HG02943 (cell line): ENCODE measurements around the gene ZCCHC3.
A peak's percentile ranks its signal among the peaks of the same experiment; 100 is the strongest.
"Not testable (repeated sequence)": the region's sequence is repeated elsewhere in the genome, so short reads cannot be mapped to it uniquely, and the experiment has no call there.

Experiments used
- ATAC-seq: cut with Tn5 transposase; IDR thresholded peaks from one replicate; pipeline ENCODE4 v1.9.1; 2021; ENCODE audit warnings: mild to moderate bottlenecking, low read depth, moderate library complexity; ENCODE audit not compliant: unreplicated experiment

ZCCHC3 gene

GRCh38 chr20:334578-334977, 37.2 kb downstream of the ZCCHC3 start:
- no peak for ATAC-seq

GRCh38 chr20:336040-336439, 38.7 kb downstream of the ZCCHC3 start:
- ATAC-seq: not testable (repeated sequence)

GRCh38 chr20:341682-342081, 44.3 kb downstream of the ZCCHC3 start:
- ATAC-seq: no peak

GRCh38 chr20:343107-343506, 45.7 kb downstream of the ZCCHC3 start:
- ATAC-seq: no peak

DNA sequence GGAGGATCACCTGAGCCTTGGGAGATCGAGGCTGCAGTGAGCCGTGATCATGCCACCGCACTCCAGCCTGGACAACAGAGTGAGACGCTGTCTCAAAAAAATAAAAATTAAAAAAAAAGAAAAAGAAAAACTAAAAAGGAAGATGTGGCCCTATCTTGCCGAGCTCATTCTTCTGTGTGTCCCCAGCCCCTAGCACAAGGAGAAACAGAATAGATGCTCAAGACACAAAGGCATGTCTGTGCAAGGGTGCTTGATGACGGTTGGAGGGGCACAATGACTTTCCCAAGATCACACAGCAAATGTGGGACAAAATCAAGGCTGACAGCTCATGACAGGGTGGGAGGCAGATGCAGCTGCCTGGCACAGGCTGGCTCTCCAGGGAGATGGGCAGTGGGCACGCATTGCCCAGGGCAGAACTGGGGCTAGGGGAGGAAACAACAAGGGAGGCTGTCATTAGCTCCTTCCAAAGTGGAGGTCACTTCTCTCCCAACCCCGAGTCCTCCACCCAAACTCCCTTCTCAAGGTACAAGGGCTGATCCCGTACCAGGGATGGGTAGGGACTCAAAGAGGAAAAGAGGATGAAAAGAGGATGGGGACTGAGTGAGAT, 48.8 kb downstream of the ZCCHC3 start:
- no peak for ATAC-seq

DNA sequence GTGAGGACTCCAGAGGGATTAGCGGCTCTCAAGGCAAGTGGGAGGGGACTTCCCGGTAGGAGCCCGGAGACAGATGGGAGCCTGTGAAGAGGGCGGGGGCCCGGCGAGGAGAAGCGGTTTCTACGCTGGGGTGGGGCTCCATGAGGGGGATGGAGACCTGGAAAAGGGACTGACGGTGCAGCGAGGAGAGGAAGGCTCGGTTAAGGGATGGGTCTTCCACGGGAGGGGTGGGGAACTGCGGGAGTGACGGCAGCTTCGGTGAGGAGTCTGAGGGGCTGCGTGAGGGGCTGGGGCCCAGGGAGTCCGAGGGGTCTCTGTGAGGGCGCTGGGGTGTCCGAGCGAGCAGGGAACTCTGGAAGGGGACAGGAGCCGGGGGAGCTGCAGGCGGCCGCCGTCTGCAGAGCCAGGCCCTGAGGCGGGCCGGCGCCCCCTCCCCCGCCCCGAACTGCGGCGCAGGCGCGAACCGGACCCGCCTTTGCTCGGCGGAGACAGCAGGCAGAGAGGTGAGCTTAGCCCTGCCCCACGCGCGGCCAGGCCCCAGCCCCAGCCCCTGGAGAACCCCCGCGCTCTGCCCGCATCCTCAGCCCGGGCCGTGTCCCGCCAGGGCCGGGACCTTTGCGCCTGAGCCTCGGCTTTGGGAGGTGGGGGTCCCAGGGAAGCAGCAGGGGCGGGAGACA, 49.4 kb downstream of the ZCCHC3 start, which contains the start of gene NRSN2:
NRSN2 (plus strand) TSS at position 472 of the 677 bp plus-strand sequence. CDS start 2,533 bp downstream, outside the sequence.
- no peak for ATAC-seq

DNA sequence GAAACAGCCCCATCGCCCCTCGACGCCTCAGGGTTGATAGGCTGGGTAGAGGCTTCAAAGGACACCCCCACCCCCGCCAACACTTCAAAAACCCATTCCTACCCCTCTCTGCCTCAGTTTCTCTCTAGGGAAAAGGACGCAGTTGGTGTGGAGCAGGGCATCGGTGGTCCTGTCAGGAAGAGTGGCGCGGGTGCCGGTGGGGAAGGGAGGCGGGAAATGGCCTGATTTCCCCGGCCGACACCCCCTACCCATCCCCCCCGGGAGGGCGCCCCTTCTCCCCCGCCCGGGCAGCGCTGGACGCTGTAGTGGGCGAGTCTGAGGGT, 49.9 kb downstream of the ZCCHC3 start:
- ATAC-seq: peak; percentile 12

- peak; percentile 71 for ATAC-seq
Observed at GRCh38 chr20:347640-348484, 50.5 kb downstream of the ZCCHC3 start.

DNA sequence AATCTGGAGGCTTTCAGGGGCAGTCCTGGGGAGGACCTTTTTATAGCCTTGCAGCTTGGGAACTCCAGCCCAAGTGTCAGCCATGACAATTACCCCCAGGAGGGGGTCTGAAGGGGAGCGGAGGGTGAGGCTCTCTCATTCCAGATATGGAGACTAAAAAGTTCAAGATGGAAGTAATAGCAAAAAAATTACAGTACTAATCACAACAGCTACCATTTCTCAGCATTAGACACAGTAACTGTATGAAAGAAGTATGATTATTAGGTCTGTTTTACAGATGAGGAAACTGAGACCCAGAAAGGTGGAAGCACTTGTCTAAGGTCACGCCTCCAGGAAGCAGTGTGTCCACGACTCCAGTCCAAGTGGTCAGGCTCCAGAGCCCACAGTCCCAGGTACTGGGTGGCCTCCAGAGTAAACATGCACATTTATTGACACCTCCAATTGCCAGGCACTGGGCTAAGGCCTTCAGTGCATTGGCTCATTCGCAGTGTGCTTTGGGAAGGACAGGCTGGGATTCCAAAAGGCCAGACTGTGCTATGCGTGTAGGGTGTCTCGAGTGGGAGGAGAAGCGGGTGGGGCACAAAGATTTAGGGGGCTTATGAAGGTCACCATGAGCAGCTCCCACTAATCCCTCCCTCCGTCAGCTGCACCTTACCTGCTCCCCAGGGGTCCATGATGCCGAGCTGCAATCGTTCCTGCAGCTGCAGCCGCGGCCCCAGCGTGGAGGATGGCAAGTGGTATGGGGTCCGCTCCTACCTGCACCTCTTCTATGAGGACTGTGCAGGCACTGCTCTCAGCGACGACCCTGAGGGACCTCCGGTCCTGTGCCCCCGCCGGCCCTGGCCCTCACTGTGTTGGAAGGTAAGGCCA, 51.8 kb downstream of the ZCCHC3 start:
- no peak for ATAC-seq
